ENCODE measurements around the gene RSPH9.
A peak's percentile ranks its signal among the peaks of the same experiment; 100 is the strongest.

The RSPH9 gene

GRCh38 chr6:43680308-43681200, 35.7 kb downstream of the RSPH9 start:
- Histone ChIP-seq H3K4me3 (no peak overlapping the region), H3K27ac (no peak overlapping the region)
- TF ChIP-seq CTCF (IDR thresholded peaks at IDR 0.05) = no peak
- no peak for DNase-seq (ENCODE audit: low spot score)

- TF ChIP-seq CTCF (IDR thresholded peaks at IDR 0.05) = no peak
- no peak overlapping the region for H3K27ac ChIP-seq
Measured at GRCh38 chr6:43681303-43681702, 36.5 kb downstream of the RSPH9 start.

GRCh38 chr6:43682724-43683429, 38.0 kb downstream of the RSPH9 start:
- no peak overlapping the region for H3K27ac ChIP-seq
- TF ChIP-seq CTCF (IDR thresholded peaks at IDR 0.05) = no peak
- no peak for DNase-seq (ENCODE audit: low spot score)

More at GRCh38 chr6:43681303-43681702, 36.5 kb downstream of the RSPH9 start:
- DNase-seq (ENCODE audit: low spot score) = no peak
- no peak overlapping the region for H3K4me3 ChIP-seq

GRCh38 chr6:43683708-43684455, 39.0 kb downstream of the RSPH9 start:
- no peak overlapping the region for H3K27ac ChIP-seq
- no peak for DNase-seq (ENCODE audit: low spot score)
- no peak overlapping the region for H3K4me3 ChIP-seq
- no peak for TF ChIP-seq CTCF (IDR thresholded peaks at IDR 0.05)

More at GRCh38 chr6:43682724-43683429, 38.0 kb downstream of the RSPH9 start:
- H3K4me3 ChIP-seq = no peak overlapping the region

- H3K4me3 ChIP-seq = peak overlapping the region; percentile 86
- no peak for DNase-seq (ENCODE audit: low spot score)
- no peak for TF ChIP-seq CTCF (IDR thresholded peaks at IDR 0.05)
- H3K27ac ChIP-seq = peak overlapping the region; percentile 25 to 75
Measured at GRCh38 chr6:43687079-43687436, 42.2 kb downstream of the RSPH9 start.

- H3K27ac ChIP-seq = peak within 1 kb of the TSS; percentile 25 to 75
- no peak for TF ChIP-seq CTCF (IDR thresholded peaks at IDR 0.05)
- peak; percentile 87 for DNase-seq (ENCODE audit: low spot score)
- H3K4me3 ChIP-seq = peak within 1 kb of the TSS; percentile 86
Measured at GRCh38 chr6:43687437-43688347, 42.9 kb downstream of the RSPH9 start, which contains the start of gene MRPS18A. Gene MRPS18A, minus strand, starts transcription at chr6:43687791. Its CDS starts 12 bp downstream, at chr6:43687779.

Data from coronary artery (tissue), 2 donors.